Measurements from ENCODE around the gene GRIA3. TPM values are rescaled to one million over a fixed set of nuclear protein-coding genes. Genes with fewer than 3 reads are reported as not detected.
"Not testable (repeated sequence)": the region's sequence is repeated elsewhere in the genome, so short reads cannot be mapped to it uniquely, and the experiment has no call there.

Gene GRIA3
- total RNA-seq, 2 experiments from 2014 or later: not detected

GRCh38 chrX:123481913-123482851 lies 298.1 kb downstream of the GRIA3 start:
- Mint-ChIP-seq H3K36me3 (ENCODE audit: low read depth) (no peaks in the 10 kb centered on the region), H3K4me3 (no peak overlapping the region), H3K27ac (no peak overlapping the region), H3K4me1 (no peaks in the 10 kb centered on the region), H3K9me3 (ENCODE audit: low read depth) (no peaks in the 10 kb centered on the region), H3K27me3 (no peaks in the 10 kb centered on the region)
- ChIA-PET POLR2A (no interaction called here), CTCF (interaction anchor here (0.7 kb wide), 1 partner anchor 17 kb away, joined by 3 read pairs; no protein-coding TSS in a partner anchor)
- ATAC-seq (no peak), DNase-seq (no peak)
- intact Hi-C loops (cut with DNase I, micrococcal nuclease): no loop called here

GRCh38 chrX:123486297-123486696 lies 302.2 kb downstream of the GRIA3 start:
- POLR2A ChIA-PET: no interaction called here
- intact Hi-C loops (cut with DNase I, micrococcal nuclease): no loop called here
- Mint-ChIP-seq H3K36me3 (ENCODE audit: low read depth) (no peaks in the 10 kb centered on the region), H3K4me1 (no peaks in the 10 kb centered on the region), H3K4me3 (no peak overlapping the region), H3K27me3 (no peaks in the 10 kb centered on the region), H3K27ac (no peak overlapping the region), H3K9me3 (ENCODE audit: low read depth) (no peaks in the 10 kb centered on the region)
- DNase-seq: no peak
- ATAC-seq: no peak
- CTCF ChIA-PET: no interaction called here

- Mint-ChIP-seq H3K4me3 (no peak overlapping the region), H3K9me3 (ENCODE audit: low read depth) (no peaks in the 10 kb centered on the region), H3K27me3 (no peaks in the 10 kb centered on the region), H3K36me3 (ENCODE audit: low read depth) (no peaks in the 10 kb centered on the region), H3K27ac (no peak overlapping the region), H3K4me1 (no peaks in the 10 kb centered on the region)
- ChIA-PET POLR2A (no interaction called here), CTCF (no interaction called here)
- DNase-seq: no peak
- ATAC-seq: no peak
- intact Hi-C loops (cut with DNase I, micrococcal nuclease): no loop called here
These were observed 303.2 kb downstream of the GRIA3 start for GRCh38 chrX:123487236-123487635.

- intact Hi-C loops (cut with DNase I, micrococcal nuclease): no loop called here
- Mint-ChIP-seq H3K27me3 (no peaks in the 10 kb centered on the region), H3K4me1 (no peaks in the 10 kb centered on the region), H3K4me3 (no peak overlapping the region), H3K36me3 (ENCODE audit: low read depth) (no peaks in the 10 kb centered on the region), H3K27ac (no peak overlapping the region), H3K9me3 (ENCODE audit: low read depth) (no peaks in the 10 kb centered on the region)
- ChIA-PET POLR2A (no interaction called here), CTCF (no interaction called here)
- DNase-seq (no peak), ATAC-seq (no peak)
These were observed 303.6 kb downstream of the GRIA3 start for GRCh38 chrX:123487669-123488068.

GRCh38 chrX:123489011-123489410 lies 304.9 kb downstream of the GRIA3 start:
- no peaks in the 10 kb centered on the region for H3K27me3 Mint-ChIP-seq
- H3K36me3 Mint-ChIP-seq (ENCODE audit: low read depth): no peaks in the 10 kb centered on the region
- no peak overlapping the region for H3K4me3 Mint-ChIP-seq
- H3K9me3 Mint-ChIP-seq (ENCODE audit: low read depth): no peaks in the 10 kb centered on the region
- no peaks in the 10 kb centered on the region for H3K4me1 Mint-ChIP-seq
- ATAC-seq (no peak), DNase-seq (no peak)
- intact Hi-C loops (cut with DNase I, micrococcal nuclease): no loop called here
- ChIA-PET CTCF (no interaction called here), POLR2A (no interaction called here)
- H3K27ac Mint-ChIP-seq: no peak overlapping the region

- DNase-seq (no peak), ATAC-seq (no peak)
- Mint-ChIP-seq H3K4me1 (no peaks in the 10 kb centered on the region), H3K27ac (no peak overlapping the region), H3K36me3 (ENCODE audit: low read depth) (no peaks in the 10 kb centered on the region), H3K4me3 (no peak overlapping the region), H3K9me3 (ENCODE audit: low read depth) (no peaks in the 10 kb centered on the region), H3K27me3 (no peaks in the 10 kb centered on the region)
- ChIA-PET CTCF (no interaction called here), POLR2A (no interaction called here)
- intact Hi-C loops (cut with DNase I, micrococcal nuclease): no loop called here
These were observed 309.8 kb downstream of the GRIA3 start for GRCh38 chrX:123493857-123494256.

- H3K36me3 Mint-ChIP-seq (ENCODE audit: low read depth): no peaks in the 10 kb centered on the region
- POLR2A ChIA-PET: no interaction called here
These were observed 315.7 kb downstream of the GRIA3 start for GRCh38 chrX:123499787-123500186.

GRCh38 chrX:123504047-123504446 lies 320.0 kb downstream of the GRIA3 start:
- no peak overlapping the region for H3K4me3 Mint-ChIP-seq
- H3K4me1 Mint-ChIP-seq: no peaks in the 10 kb centered on the region
- POLR2A ChIA-PET: no interaction called here
- intact Hi-C loops (cut with DNase I, micrococcal nuclease): no loop called here
- ATAC-seq (no peak), DNase-seq (no peak)
- peaks cover 3% of the 10 kb centered on the region for H3K27me3 Mint-ChIP-seq
- CTCF ChIA-PET: no interaction called here
- peaks cover 3% of the 10 kb centered on the region for H3K9me3 Mint-ChIP-seq (ENCODE audit: low read depth)
- H3K36me3 Mint-ChIP-seq (ENCODE audit: low read depth): no peaks in the 10 kb centered on the region
- no peak overlapping the region for H3K27ac Mint-ChIP-seq

More at GRCh38 chrX:123499787-123500186, 315.7 kb downstream of the GRIA3 start:
- no peaks in the 10 kb centered on the region for H3K9me3 Mint-ChIP-seq (ENCODE audit: low read depth)
- DNase-seq (no peak), ATAC-seq (no peak)
- intact Hi-C loops (cut with DNase I, micrococcal nuclease): no loop called here
- CTCF ChIA-PET: no interaction called here
- peaks cover 3% of the 10 kb centered on the region for H3K27me3 Mint-ChIP-seq
- H3K27ac Mint-ChIP-seq: no peak overlapping the region
- H3K4me3 Mint-ChIP-seq: no peak overlapping the region
- H3K4me1 Mint-ChIP-seq: no peaks in the 10 kb centered on the region

GRCh38 chrX:123504630-123505270 lies 320.7 kb downstream of the GRIA3 start:
- ChIA-PET CTCF (no interaction called here), POLR2A (no interaction called here)
- H3K36me3 Mint-ChIP-seq (ENCODE audit: low read depth): no peaks in the 10 kb centered on the region
- DNase-seq (no peak), ATAC-seq (no peak)
- H3K9me3 Mint-ChIP-seq (ENCODE audit: low read depth): peaks cover 3% of the 10 kb centered on the region
- no peak overlapping the region for H3K27ac Mint-ChIP-seq
- H3K4me1 Mint-ChIP-seq: no peaks in the 10 kb centered on the region
- peaks cover 3% of the 10 kb centered on the region for H3K27me3 Mint-ChIP-seq
- no peak overlapping the region for H3K4me3 Mint-ChIP-seq
- intact Hi-C loops (cut with DNase I, micrococcal nuclease): no loop called here

- H3K4me1 Mint-ChIP-seq: no peaks in the 10 kb centered on the region
- H3K9me3 Mint-ChIP-seq (ENCODE audit: low read depth): peaks cover 15% of the 10 kb centered on the region
- no peak for DNase-seq
- no peak for ATAC-seq
- ChIA-PET POLR2A (no interaction called here), CTCF (interaction anchor here (0.7 kb wide), 1 partner anchor 18 kb away, joined by 3 read pairs; no protein-coding TSS in a partner anchor)
- peak overlapping the region; percentile 33 for H3K4me3 Mint-ChIP-seq
- no peaks in the 10 kb centered on the region for H3K27me3 Mint-ChIP-seq
- H3K36me3 Mint-ChIP-seq (ENCODE audit: low read depth): no peaks in the 10 kb centered on the region
- intact Hi-C loops (cut with DNase I, micrococcal nuclease): no loop called here
- H3K27ac Mint-ChIP-seq: no peak overlapping the region
These were observed 329.7 kb downstream of the GRIA3 start for GRCh38 chrX:123513585-123514278.

- H3K36me3 Mint-ChIP-seq (ENCODE audit: low read depth); intact Hi-C loops (cut with DNase I, micrococcal nuclease); POLR2A ChIA-PET; H3K27me3 Mint-ChIP-seq; ATAC-seq; H3K27ac Mint-ChIP-seq; H3K4me1 Mint-ChIP-seq: not testable (repeated sequence)
- Mint-ChIP-seq H3K4me3 (peak overlapping the region; percentile 33), H3K9me3 (ENCODE audit: low read depth) (peaks cover 15% of the 10 kb centered on the region)
- DNase-seq: peak; percentile 3
- CTCF ChIA-PET: interaction anchor here (0.7 kb wide), 1 partner anchor 17 kb away, joined by 3 read pairs; no protein-coding TSS in a partner anchor
These were observed 330.2 kb downstream of the GRIA3 start for GRCh38 chrX:123514279-123514640.

GRCh38 chrX:123518791-123519190 lies 334.7 kb downstream of the GRIA3 start:
- no peak for ATAC-seq
- Mint-ChIP-seq H3K4me1 (no peaks in the 10 kb centered on the region), H3K4me3 (no peak overlapping the region), H3K9me3 (ENCODE audit: low read depth) (peaks cover 15% of the 10 kb centered on the region), H3K36me3 (ENCODE audit: low read depth) (no peaks in the 10 kb centered on the region), H3K27ac (no peak overlapping the region), H3K27me3 (no peaks in the 10 kb centered on the region)
- POLR2A ChIA-PET: no interaction called here
- no peak for DNase-seq
- CTCF ChIA-PET: no interaction called here
- intact Hi-C loops (cut with DNase I, micrococcal nuclease): no loop called here

All from activated CD4-positive, alpha-beta T cell treated with anti-CD3 and anti-CD28 coated beads for 36 hours (primary cell).